Islet precursor cell (in vitro differentiated cells): ENCODE data around the gene TTC31.
"Not testable (repeated sequence)": the region's sequence is repeated elsewhere in the genome, so short reads cannot be mapped to it uniquely, and the experiment has no call there.

Experiments used
- DNase-seq: peaks from one replicate; pipeline ENCODE4 v3.0.0-alpha.2; 2018

Gene TTC31

GRCh38 chr2:74482801-74483674, at the start of gene TTC31, which contains the start of gene CCDC142:
TTC31 (plus strand) TSS chr2:74483081; CDS start chr2:74483096, 15 bp downstream.
CCDC142 (minus strand) TSS chr2:74482998; CDS start chr2:74482837, 161 bp downstream.
- peak; percentile 97 for DNase-seq

DNA sequence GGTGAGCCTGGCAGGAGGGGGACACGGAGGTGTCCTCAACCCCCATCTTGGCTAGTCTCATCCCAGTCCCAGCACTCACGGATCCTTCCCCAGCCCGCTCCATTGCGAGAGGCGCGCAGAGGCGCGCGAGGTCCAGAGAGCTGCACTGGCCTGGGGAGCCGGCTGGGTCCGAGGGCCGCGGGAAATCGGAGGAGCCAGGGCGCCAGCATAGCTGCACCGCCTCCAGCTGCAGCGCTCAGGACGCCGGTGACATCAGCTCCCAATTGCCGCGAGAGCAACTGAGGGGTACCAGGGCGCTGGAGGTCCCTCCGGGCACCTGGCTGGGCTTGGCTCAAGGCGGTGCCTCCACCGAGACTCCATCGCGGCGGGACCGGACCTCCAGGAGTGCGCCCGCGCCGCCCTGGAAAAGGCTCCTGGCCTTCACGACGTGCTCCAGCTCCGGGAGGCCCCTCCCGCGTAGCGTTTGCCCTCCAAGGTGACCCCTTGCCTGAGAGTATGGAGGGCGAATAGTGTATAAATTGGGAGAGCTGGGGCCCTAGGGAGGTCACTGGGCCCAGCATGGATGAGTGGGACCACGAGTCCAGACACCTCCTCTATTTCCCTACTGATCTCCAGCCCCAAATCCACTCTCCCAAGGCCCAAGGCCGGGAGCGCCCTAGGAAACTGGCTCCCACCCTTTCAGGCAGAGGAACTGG, 46.6 kb upstream of the TTC31 start:
- DNase-seq: no peak

GRCh38 chr2:74436848-74437695, 45.8 kb upstream of the TTC31 start:
- no peak for DNase-seq

DNA sequence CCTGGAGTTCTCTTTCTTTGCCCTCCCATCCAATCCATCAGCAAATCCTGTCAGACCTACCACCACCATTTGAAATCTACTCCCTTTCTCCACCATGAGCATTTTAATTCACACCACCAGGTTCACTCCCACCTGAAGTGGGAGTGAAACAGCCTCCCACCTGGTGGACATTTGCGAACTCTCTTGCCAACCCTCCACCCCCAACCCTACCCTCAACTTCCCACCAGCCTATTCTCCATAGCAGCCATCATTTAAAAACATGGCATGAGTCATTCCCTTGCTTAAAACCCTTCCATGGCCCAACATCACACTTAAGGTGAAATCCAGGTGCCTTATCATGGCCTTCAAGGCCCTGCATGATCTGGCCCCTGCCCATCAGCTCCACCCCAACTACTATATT, 44.6 kb upstream of the TTC31 start:
- no peak for DNase-seq

GRCh38 chr2:74439373-74439772, 43.5 kb upstream of the TTC31 start:
- no peak for DNase-seq

DNA sequence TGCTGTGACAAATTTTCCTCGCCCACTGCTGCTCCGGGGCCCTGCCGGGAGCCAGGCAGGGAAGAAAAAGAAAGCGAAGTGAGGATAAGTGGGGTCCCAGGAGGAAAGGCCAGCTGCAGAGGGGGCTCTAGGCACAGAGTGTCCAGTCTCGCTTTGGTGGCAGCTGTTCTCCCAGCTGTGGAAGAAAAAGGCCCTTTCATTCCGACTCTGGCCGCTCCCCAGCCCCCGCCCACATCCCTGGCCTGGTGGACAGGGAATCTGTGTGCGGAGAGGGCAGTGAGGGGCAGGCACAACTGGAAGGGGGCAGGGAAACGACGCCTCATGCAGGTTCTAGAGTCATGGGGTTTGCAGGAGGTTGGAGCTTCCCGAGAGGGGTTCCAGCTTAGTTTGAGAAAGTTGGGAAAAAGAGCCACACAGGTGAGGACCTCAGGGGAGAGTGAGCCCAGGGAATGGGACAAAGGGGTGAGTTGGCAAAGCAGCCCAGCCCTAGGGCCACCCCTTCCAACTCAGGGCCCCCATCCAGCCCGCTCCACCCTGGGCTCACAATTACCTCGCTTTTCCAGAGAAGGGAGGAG, 43.0 kb upstream of the TTC31 start:
- DNase-seq: peak; percentile 78

GRCh38 chr2:74440378-74441169, 42.3 kb upstream of the TTC31 start:
- peak; percentile 98 for DNase-seq

DNA sequence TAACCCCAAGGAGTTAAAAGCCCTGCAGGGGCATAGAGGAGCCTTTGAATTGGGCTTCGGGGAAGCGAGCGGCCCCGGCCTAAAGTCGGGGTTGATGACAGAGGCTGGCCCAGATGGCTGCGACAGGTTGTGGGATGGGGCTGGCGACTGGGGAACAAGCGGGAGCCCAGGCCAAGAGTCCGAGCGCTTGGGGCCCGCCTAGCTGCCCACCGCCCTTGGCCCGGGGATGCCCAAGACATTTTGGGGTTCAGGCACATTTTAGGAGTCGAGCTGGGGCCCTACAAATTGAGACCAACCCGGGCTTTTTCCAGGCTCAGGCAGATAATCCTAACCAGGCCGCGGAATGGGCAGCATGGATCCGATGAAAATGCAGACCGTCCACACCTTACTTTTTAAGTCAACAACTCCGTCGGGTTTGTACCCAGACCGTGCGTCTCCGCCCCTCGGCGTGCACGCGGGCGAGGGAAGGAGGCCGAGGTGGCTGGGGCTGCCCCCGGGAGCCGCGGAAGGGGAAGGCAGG, 41.7 kb upstream of the TTC31 start:
- no peak for DNase-seq

DNA sequence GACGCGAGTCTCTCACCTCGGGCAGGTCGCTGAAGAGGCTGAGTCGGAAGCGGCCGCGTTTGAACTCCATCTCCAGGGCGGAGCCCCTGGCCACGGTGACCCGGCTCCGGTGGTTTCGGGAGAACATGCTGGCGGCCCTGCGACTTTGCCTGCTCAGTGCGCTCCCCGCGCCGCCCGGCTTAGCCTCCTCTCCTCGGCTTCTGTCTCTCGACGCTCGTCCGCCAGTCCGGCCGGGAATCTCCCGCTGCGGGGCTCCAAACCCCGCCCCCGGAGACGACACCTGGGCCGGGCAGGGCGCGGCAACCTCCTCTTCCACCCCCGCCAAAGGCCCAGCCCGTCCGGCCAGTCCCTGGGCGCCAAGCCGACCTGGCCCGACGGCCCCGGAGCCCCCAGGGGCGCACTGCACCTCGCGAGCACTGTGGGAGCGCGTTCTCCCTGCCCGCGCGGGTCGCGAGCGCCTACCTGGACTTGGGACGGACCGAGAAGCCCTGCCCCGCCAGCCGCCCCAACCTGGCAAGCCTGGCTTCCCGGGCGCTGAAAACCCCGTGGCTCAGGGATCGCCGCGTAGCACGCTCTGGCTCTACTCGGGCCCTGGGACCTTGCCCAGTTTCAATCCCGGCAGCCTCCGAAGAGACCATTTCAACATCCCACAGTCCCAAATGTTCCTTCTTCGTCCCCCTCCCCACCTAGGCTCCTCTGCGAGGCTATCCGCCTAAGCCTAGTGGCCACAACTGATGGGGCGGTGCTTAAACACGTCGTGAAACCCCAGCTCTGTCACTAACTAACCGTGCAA, 41.0 kb upstream of the TTC31 start, which contains the start of gene RTKN:
Gene RTKN, minus strand, starts transcription at position 248 of the 793 bp plus-strand sequence. Its CDS starts 121 bp downstream, at position 127.
- DNase-seq: peak; percentile 88

DNA sequence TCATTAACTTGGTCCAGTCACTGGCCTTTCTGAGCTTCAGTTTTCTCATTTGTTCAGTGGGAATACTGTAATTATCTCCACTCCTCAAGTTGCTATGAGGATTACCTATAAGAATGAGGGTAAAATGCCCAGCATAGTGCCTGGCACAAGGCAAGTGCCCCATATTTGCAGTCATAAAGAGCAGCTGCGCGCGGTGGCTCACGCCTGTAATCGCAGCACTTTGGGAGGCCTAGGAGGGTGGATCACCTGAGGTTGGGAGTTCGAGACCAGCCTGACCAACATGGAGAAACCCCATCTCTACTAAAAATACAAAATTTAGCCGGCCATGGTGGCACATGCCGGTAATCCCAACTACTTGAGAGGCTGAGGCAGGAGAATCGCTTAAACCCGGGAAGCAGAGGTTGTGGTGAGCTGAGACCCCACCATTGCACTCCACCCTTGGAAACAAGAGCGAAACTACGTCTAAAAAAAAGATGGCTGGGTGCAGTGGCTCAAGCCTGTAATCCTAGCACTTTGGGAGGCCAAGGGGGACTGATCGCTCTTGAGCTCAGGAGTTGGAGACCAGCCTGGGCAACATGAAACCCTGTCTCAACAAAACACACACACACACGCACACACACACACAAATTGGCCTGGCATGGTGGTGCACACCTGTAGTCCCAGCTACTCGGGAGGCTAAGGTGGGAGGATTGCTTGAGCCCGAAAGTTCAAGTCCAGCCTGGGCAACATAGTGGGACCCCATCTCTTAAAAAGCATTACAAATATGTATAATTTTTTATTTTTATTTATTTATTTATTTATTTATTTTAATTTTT, 40.2 kb upstream of the TTC31 start:
- not testable (repeated sequence) for DNase-seq

DNA sequence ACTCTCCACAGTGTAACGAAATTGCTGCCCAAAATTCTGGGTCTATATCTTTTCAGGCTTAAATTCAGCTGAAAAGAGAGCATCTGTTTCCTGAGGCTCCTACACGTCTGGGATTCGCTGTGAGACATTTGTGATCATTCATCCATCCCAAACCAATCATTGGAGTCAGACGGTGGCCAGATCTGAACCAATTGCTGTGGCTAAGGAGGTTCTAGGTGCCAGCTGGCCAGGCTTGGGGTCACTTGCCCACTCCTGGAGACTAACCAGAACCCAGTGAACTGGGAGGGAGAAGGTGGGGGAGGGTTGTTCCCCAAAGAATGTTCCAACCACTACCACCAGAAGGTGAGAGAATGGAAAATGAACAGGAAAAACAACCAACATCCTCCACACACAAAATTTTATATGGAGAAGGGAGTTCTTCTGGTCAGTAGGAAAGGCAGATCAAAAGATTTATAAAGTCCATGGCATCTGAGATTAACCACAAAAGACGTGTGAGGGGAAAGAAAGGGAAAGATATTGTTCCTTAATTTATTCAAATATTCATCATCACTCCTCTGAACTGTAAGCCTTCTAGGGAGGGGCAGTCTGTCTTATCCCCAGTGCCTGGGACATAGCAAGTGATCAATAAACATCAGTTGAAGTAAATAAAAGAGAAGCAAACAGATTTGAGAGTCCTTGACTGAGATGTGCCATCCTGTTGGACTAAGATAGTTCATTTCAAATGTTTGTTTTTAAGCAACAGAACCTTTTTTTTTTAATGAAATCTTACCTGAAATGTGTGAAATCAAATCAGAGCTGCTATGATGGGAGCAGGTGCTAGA, 38.2 kb upstream of the TTC31 start:
- DNase-seq: no peak

DNA sequence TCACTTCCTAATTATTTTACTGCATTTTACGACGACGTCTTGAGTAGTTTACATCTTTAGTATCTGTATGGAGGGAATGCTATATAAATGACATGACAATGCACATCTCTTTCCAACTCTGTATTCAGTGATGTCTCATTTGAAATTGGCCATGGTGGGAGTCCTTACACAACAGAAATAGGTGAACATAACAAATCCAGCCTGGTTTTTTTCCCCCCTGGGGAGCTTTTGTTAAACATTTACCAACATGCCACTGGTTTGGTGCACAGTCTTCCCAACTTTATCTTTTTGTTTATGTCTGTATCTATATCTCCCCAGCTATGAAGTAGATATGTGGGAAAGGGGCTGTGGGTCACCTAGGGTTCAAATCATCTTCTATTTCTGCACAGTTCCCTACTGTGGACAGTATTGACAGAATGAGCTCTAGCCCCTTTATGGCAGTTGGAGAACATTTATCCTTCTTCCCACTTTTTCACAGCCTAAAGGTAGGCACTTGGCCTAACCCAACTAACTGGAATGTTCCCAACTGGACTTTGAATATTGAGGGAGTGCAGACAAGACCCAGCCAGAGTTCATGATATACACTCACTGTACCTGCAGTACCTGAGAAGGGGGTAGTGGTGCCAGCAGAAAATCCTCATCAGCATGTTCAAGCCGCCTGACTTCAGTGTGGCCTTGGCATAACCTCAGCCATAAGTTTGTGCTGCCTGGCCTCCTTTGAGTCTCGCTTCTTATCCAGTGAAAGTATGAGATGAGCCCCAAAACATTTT, 35.5 kb upstream of the TTC31 start:
- no peak for DNase-seq

DNA sequence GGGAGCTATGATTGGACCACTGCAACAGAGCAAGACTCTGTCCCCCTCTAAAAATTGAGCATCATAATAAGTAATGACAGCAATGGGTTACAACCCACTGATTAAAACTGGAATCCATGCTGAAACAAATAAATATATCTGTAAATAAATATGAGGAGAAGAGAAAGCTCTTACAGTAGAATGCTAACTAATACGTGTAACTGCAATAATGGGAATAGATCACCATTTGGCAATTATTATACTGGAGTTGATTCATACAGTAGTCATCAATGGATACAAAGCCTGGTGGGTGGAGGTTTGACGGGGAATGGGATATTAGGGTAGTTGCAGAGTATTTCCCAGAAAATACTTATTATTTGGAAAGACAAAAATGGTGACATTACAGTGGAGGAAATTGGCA, 34.1 kb upstream of the TTC31 start:
- DNase-seq: no peak

- no peak for DNase-seq
Observed at GRCh38 chr2:74450570-74451190, 32.2 kb upstream of the TTC31 start.

DNA sequence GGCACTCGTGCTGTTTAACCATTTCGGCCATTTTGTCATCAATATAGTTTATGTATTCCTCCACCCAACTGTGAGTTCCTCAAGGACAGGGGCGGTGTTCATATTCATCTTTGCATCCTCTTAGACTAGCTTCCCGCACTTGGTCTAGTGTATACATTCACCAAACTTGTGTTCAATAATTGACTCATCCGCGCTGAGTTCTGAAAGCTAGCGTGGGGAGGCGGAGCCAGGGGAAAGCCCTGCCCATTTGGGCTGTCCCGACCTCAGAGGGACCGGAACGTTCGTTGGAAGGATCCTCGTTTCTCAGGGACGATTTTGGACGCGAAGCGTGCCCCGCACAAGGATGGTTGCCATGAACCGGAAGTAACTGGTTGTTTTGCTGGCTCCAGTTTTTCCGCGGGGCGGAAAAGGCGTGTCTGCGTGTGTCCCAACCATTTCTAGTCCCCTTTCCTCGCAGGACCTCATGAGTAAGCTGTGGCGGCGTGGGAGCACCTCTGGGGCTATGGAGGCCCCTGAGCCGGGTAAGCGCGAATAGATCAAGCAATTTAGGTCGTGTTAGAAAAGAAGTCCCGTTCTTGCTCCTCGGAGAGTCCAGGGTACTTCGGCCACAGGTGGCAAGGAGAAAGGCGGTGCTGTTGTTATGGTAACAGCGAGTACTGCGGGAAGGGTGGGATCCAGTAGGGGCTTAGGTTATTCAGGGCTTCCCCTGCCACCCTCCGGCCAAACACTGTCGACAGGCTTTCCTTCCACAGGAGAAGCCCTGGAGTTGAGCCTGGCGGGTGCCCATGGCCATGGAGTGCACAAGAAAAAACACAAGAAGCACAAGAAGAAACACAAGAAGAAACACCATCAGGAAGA, 28.0 kb upstream of the TTC31 start, which contains the start of gene INO80B:
Gene INO80B, plus strand, starts transcription at position 434 of the 858 bp plus-strand sequence. Its CDS starts 30 bp downstream, at position 464.
- DNase-seq: peak; percentile 98

GRCh38 chr2:74457129-74457548, 25.7 kb upstream of the TTC31 start:
- DNase-seq: no peak
